Islet of Langerhans (tissue), 1 donor: ENCODE data around the gene HLCS.

Source experiments
- FAIRE-seq: peaks from one replicate; lab custom pipeline; 2011; peaks lifted over from hg19 to GRCh38; lab: Jason Lieb, UNC

HLCS gene

GRCh38 chr21:36743446-36743845 is 223.0 kb downstream of the HLCS start:
- FAIRE-seq, result no peak

GRCh38 chr21:36743008-36743407 is 223.5 kb downstream of the HLCS start:
- no peak for FAIRE-seq

- FAIRE-seq, result no peak
Measured at GRCh38 chr21:36741506-36741905, 225.0 kb downstream of the HLCS start.

- FAIRE-seq, result no peak
Measured at GRCh38 chr21:36738489-36739126, 227.9 kb downstream of the HLCS start.

- no peak for FAIRE-seq
Measured at GRCh38 chr21:36735724-36736320, 230.6 kb downstream of the HLCS start.

- no peak for FAIRE-seq
Measured at GRCh38 chr21:36735201-36735515, 231.3 kb downstream of the HLCS start.

GRCh38 chr21:36734367-36735200 is 231.9 kb downstream of the HLCS start:
- FAIRE-seq, result no peak

- FAIRE-seq, result no peak
Measured at GRCh38 chr21:36733857-36734256, 232.6 kb downstream of the HLCS start.

- no peak for FAIRE-seq
Measured at GRCh38 chr21:36732761-36733160, 233.7 kb downstream of the HLCS start.

GRCh38 chr21:36732217-36732616 is 234.3 kb downstream of the HLCS start:
- no peak for FAIRE-seq

GRCh38 chr21:36730291-36731281 is 235.9 kb downstream of the HLCS start:
- FAIRE-seq, result no peak

GRCh38 chr21:36729310-36729970 is 237.0 kb downstream of the HLCS start:
- no peak for FAIRE-seq

GRCh38 chr21:36728371-36729111 is 237.9 kb downstream of the HLCS start:
- no peak for FAIRE-seq

GRCh38 chr21:36727866-36728265 is 238.6 kb downstream of the HLCS start:
- no peak for FAIRE-seq

GRCh38 chr21:36725793-36726386 is 240.6 kb downstream of the HLCS start:
- no peak for FAIRE-seq

GRCh38 chr21:36724660-36725059 is 241.8 kb downstream of the HLCS start:
- no peak for FAIRE-seq

- no peak for FAIRE-seq
Measured at GRCh38 chr21:36723371-36723881, 243.0 kb downstream of the HLCS start.

GRCh38 chr21:36722370-36723368 is 243.8 kb downstream of the HLCS start:
- FAIRE-seq, result no peak

- no peak for FAIRE-seq
Measured at GRCh38 chr21:36721817-36722216, 244.7 kb downstream of the HLCS start.
